HepG2 (cell line): ENCODE results near the gene ETV6. TPM values are rescaled to one million over a fixed set of nuclear protein-coding genes. Genes with fewer than 3 reads are reported as not detected.

Experiments
- ATAC-seq: fragments of 200-7000 bp; cut with Tn5 transposase; 3 replicates; pipeline ENCODE4 v1.9.1; 2020; ENCODE audit warnings: mild to moderate bottlenecking, moderate library complexity
- BruUV-seq: library from RNA; stranded (reverse); fragments of 400-500 nt; replicated peaks from 2 replicates; lab custom pipeline; 2021; lab: Mats Ljungman, UMichigan
- CTCF ChIA-PET: fragments of 300-600 bp; formaldehyde crosslinking; extraction: SDS; loops from one replicate; lab custom pipeline; 2021; ENCODE audit warnings: low total read pairs, inconsistent platforms, low intra/inter-chr PET ratio; lab: Yijun Ruan, JAX
- POLR2A ChIA-PET: fragments of 350-600 bp; sonication (Branson Sonifier 250); formaldehyde crosslinking; loops from one replicate; lab custom pipeline; 2020; ENCODE audit warnings: antibody characterized with exemption, inconsistent platforms; lab: Yijun Ruan, JAX
- DNase-seq: peaks from one replicate; pipeline ENCODE4 v3.0.0-alpha.2; 2015; ENCODE audit warnings: low spot score
- FAIRE-seq: peaks from 3 replicates; lab custom pipeline; 2011; peaks lifted over from hg19 to GRCh38; lab: Jason Lieb, UNC
- H2AFZ ChIP-seq: one replicate; pipeline ENCODE4 v1.6.1; 2011; ENCODE audit warnings: low read length, inconsistent platforms
- H3K27ac ChIP-seq: fragments of 300-600 bp; 3 replicates; pipeline ENCODE4 v1.8.0; 2011; ENCODE audit warnings: mixed run types, mild to moderate bottlenecking, mixed read lengths, low read length, inconsistent platforms; ENCODE audit not compliant: insufficient read depth; ENCODE audit errors: extremely low read length
- H3K27me3 ChIP-seq, 2 experiments: fragments of 200-600 bp in 1 of 2; 2 replicates in 1 of 2; 3 replicates in 1 of 2; pipeline versions ENCODE4 v1.6.0 to v1.8.0; 2011; ENCODE audit warnings: low read length in 2 of 2, mild to moderate bottlenecking in 2 of 2, moderate library complexity in 2 of 2, inconsistent platforms in 1 of 2; ENCODE audit not compliant: insufficient read depth in 2 of 2, control insufficient read depth in 1 of 2
- H3K36me3 ChIP-seq, 2 experiments: fragments of 200-600 bp in 1 of 2; replicated peaks in 1 of 2; 2 replicates in 1 of 2; 3 replicates in 1 of 2; pipeline versions ENCODE4 v1.5.1 to v1.8.0; 2011; ENCODE audit warnings: low read length in 2 of 2, inconsistent platforms in 1 of 2; ENCODE audit not compliant: insufficient read depth in 2 of 2, control insufficient read depth in 1 of 2
- H3K4me1 ChIP-seq: 2 replicates; pipeline ENCODE4 v1.5.1; 2012; ENCODE audit warnings: low read length, inconsistent platforms; ENCODE audit not compliant: insufficient read depth
- H3K4me2 ChIP-seq: 2 replicates; pipeline ENCODE4 v1.6.0; 2011; ENCODE audit warnings: low read depth, low read length, inconsistent platforms
- H3K4me3 ChIP-seq, 3 experiments: fragments of 200-600 bp in 1 of 3; sonication (generic), shearing (Covaris generic) in 1 of 3; replicated peaks in 1 of 3; 2 replicates each; pipeline ENCODE4 v1.5.1; 2011 to 2016; ENCODE audit warnings: low read length in 3 of 3, inconsistent platforms in 2 of 3, low read depth in 2 of 3, mild to moderate bottlenecking in 2 of 3, control low read depth in 1 of 3, mixed read lengths in 1 of 3; ENCODE audit not compliant: insufficient read depth in 1 of 3
- H3K79me2 ChIP-seq: one replicate; pipeline ENCODE4 v1.6.1; 2011; ENCODE audit warnings: low read length, inconsistent platforms; ENCODE audit not compliant: insufficient read depth
- H3K9ac ChIP-seq: 2 replicates; pipeline ENCODE4 v1.6.0; 2011; ENCODE audit warnings: mild to moderate bottlenecking, low read depth, low read length, inconsistent platforms; ENCODE audit not compliant: insufficient read depth
- H3K9me3 ChIP-seq: 2 replicates; pipeline ENCODE4 v1.5.1; 2012; ENCODE audit warnings: mild to moderate bottlenecking, low read length
- H4K20me1 ChIP-seq: 2 replicates; pipeline ENCODE4 v1.6.0; 2011; ENCODE audit warnings: inconsistent platforms, mild to moderate bottlenecking, low read length, moderate library complexity; ENCODE audit not compliant: insufficient read depth
- ATF7-NPFF ChIP-seq: sonication (generic); formaldehyde crosslinking; IDR thresholded peaks from 2 replicates; pipeline ENCODE4 v1.8.1; 2023; ENCODE audit warnings: mild to moderate bottlenecking, low read depth, missing genetic modification reagents, moderate library complexity
- BHLHE40 ChIP-seq: IDR thresholded peaks from 2 replicates; pipeline ENCODE4 v1.6.1; 2011; ENCODE audit warnings: low read length, improper control_type of control experiment
- BRCA1 ChIP-seq: sonication (generic); formaldehyde crosslinking; IDR thresholded peaks from 2 replicates; pipeline ENCODE4 v1.4.0; 2020; ENCODE audit warnings: missing genetic modification reagents
- HDAC1 ChIP-seq: sonication (generic); formaldehyde crosslinking; IDR thresholded peaks from 2 replicates; pipeline ENCODE4 v1.5.1; 2020; ENCODE audit warnings: mild to moderate bottlenecking, missing genetic modification reagents
- JUNB ChIP-seq: sonication (generic); formaldehyde crosslinking; IDR thresholded peaks from 2 replicates; pipeline ENCODE4 v1.8.0; 2022; ENCODE audit warnings: missing genetic modification reagents, mild to moderate bottlenecking, borderline replicate concordance
- NR1H2 ChIP-seq: sonication (generic); formaldehyde crosslinking; IDR thresholded peaks from 2 replicates; pipeline ENCODE4 v1.8.1; 2022; ENCODE audit warnings: low read depth, missing genetic modification reagents, borderline replicate concordance
- PATZ1 ChIP-seq: sonication (generic); formaldehyde crosslinking; IDR thresholded peaks from 2 replicates; pipeline ENCODE4 v1.4.0; 2020; ENCODE audit warnings: missing genetic modification reagents
- PITX1 ChIP-seq: sonication (generic); formaldehyde crosslinking; IDR thresholded peaks from 2 replicates; pipeline ENCODE4 v1.5.1; 2020; ENCODE audit warnings: mild to moderate bottlenecking, missing genetic modification reagents
- SOX5 ChIP-seq: IDR thresholded peaks from 2 replicates; pipeline ENCODE4 v1.6.1; 2016; ENCODE audit warnings: borderline replicate concordance
- ZNF225 ChIP-seq: sonication (generic); formaldehyde crosslinking; IDR thresholded peaks from 2 replicates; pipeline ENCODE4 v1.4.0; 2020; ENCODE audit warnings: mild to moderate bottlenecking, missing genetic modification reagents
- ZNF383 ChIP-seq: sonication (generic); formaldehyde crosslinking; IDR thresholded peaks from 2 replicates; pipeline ENCODE4 v1.4.0; 2020; ENCODE audit warnings: missing genetic modification reagents, mild to moderate bottlenecking, borderline replicate concordance
- ZNF563 ChIP-seq: sonication (generic); formaldehyde crosslinking; IDR thresholded peaks from 2 replicates; pipeline ENCODE4 v1.8.0; 2022; ENCODE audit warnings: mild to moderate bottlenecking, moderate library complexity, missing genetic modification reagents
- ZNF576 ChIP-seq: sonication (generic); formaldehyde crosslinking; IDR thresholded peaks from 2 replicates; pipeline ENCODE4 v1.4.0; 2020; ENCODE audit warnings: mild to moderate bottlenecking, missing genetic modification reagents
- ZNF790 ChIP-seq: sonication (generic); formaldehyde crosslinking; IDR thresholded peaks from 2 replicates; pipeline ENCODE4 v1.8.0; 2022; ENCODE audit warnings: missing genetic modification reagents, mild to moderate bottlenecking, borderline replicate concordance
- ZUFSP ChIP-seq: sonication (generic); formaldehyde crosslinking; IDR thresholded peaks from 2 replicates; pipeline ENCODE4 v1.9.0; 2021; ENCODE audit warnings: missing genetic modification reagents, mild to moderate bottlenecking, borderline replicate concordance
- WGBS: methylation state at CpG from one replicate; pipeline ENCODE4 v1.1.6; 2017; ENCODE audit warnings: low lambda C conversion rate; 5-methylcytosine and 5-hydroxymethylcytosine counted together
- in situ Hi-C: cut with HindIII; loops from 2 replicates; pipeline ENCODE4 v1.10.0; 2017; ENCODE audit warnings: low pct_unique_long_range_greater_than_20kb; ENCODE audit not compliant: extremely low pct_ligation_motif_present
- intact Hi-C: fragments of 100-400 bp; cut with micrococcal nuclease; formaldehyde crosslinking; loops from one replicate; pipeline ENCODE4 v1.10.0; 2022; ENCODE audit not compliant: unreplicated experiment
- polyA plus RNA-seq, 8 experiments: library from polyadenylated mRNA; depleted of rRNA in 3 of 8; stranded (reverse) in 7 of 8; unstranded in 1 of 8; fragments of >200 nt; fragmentation: Illumina TruSeq in 4 of 8; extraction: Trizol in 4 of 8; gene quantifications; 2 replicates each; pipeline versions ENCODE4 v1.2.1 to v1.2.3, GENCODE V29; 2011 to 2016; ENCODE audit warnings: low read depth in 4 of 8, missing spikeins in 1 of 8, mixed read lengths in 1 of 8; ENCODE audit not compliant: insufficient read depth in 1 of 8
- total RNA-seq, 5 experiments: library from RNA; depleted of rRNA; stranded (reverse); fragments of >200 nt; fragmentation: Illumina TruSeq; extraction: Trizol; gene quantifications; 2 replicates each; pipeline ENCODE4 v1.2.3, GENCODE V29; 2016; ENCODE audit warnings: low read depth in 1 of 5
- TF ChIP-seq, protein P1 (sequence below): fragments of 450-650 bp; IDR thresholded peaks from 2 replicates; pipeline ENCODE4 v1.6.1; 2016
- TF ChIP-seq, protein P2 (sequence below): sonication (generic); formaldehyde crosslinking; IDR thresholded peaks from 2 replicates; pipeline ENCODE4 v1.5.1; 2020; ENCODE audit warnings: mild to moderate bottlenecking, missing genetic modification reagents, moderate library complexity

ETV6 gene
- total and polyA plus RNA-seq, 2 of the 13 experiments (the other 11 are each of a cell fraction or from before 2014, with no cell fraction given) = 2.2 to 3.0 TPM

DNA sequence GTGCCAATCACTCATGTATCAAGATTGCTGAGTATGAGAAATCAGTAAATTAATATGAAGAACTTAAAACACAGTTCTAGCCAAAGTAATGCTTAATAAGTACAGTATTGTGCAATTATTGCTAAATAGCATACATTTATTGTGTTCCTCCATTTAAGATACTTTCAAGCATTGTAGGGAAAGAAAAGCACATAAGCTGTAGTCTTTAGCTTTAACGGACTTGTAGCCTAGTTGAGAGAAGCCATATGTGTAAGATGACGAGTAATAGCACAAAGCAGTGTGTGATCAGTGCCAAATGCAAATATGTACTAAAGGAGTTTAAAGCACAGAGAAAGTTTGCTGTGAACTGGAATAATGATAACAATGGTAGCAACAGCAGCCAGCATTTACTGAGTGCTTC is 38.1 kb downstream of the ETV6 start (continued):
- TF ChIP-seq ZNF790 (CRISPR knock-in tag) = no peak
- no peak for TF ChIP-seq ZNF576
- no peak for TF ChIP-seq PATZ1 (CRISPR knock-in tag)
- TF ChIP-seq ATF7-NPFF (CRISPR knock-in tag) = no peak
- no peak for TF ChIP-seq HDAC1
- no peak for TF ChIP-seq ZNF563 (CRISPR knock-in tag)
- TF ChIP-seq, protein P1, sequence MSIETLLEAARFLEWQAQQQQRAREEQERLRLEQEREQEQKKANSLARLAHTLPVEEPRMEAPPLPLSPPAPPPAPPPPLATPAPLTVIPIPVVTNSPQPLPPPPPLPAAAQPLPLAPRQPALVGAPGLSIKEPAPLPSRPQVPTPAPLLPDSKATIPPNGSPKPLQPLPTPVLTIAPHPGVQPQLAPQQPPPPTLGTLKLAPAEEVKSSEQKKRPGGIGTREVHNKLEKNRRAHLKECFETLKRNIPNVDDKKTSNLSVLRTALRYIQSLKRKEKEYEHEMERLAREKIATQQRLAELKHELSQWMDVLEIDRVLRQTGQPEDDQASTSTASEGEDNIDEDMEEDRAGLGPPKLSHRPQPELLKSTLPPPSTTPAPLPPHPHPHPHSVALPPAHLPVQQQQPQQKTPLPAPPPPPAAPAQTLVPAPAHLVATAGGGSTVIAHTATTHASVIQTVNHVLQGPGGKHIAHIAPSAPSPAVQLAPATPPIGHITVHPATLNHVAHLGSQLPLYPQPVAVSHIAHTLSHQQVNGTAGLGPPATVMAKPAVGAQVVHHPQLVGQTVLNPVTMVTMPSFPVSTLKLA = no peak

- no TSS peak for BruUV-seq
- no peak for FAIRE-seq
- H3K9ac ChIP-seq = no peak overlapping the region
- WGBS = 93% methylated on average over 4 of the region's 4 CpGs
- H3K79me2 ChIP-seq = no peaks in the 10 kb centered on the region
- H3K4me2 ChIP-seq = no peak overlapping the region
- H3K27me3 ChIP-seq = no peaks in the 10 kb centered on the region
- intact Hi-C loops = no loop called here
- no peaks in the 10 kb centered on the region for H3K9me3 ChIP-seq
- DNase-seq = no peak
- ChIA-PET POLR2A (no interaction called here), CTCF (no interaction called here)
- no peak overlapping the region for H3K4me3 ChIP-seq
- in situ Hi-C loops = no loop called here
- ATAC-seq = no peak
- H3K36me3 ChIP-seq = no peaks in the 10 kb centered on the region
- peaks cover 27% of the 10 kb centered on the region for H3K4me1 ChIP-seq
- H3K27ac ChIP-seq = no peak overlapping the region
- no peak overlapping the region for H2AFZ ChIP-seq
- H4K20me1 ChIP-seq = no peaks in the 10 kb centered on the region
- TF ChIP-seq ZUFSP (CRISPR knock-in tag) (no peak), NR1H2 (no peak), ZNF225 (CRISPR knock-in tag) (no peak), JUNB (CRISPR knock-in tag) (no peak), BHLHE40 (no peak), PITX1 (CRISPR knock-in tag) (no peak), ZNF383 (CRISPR knock-in tag) (no peak), BRCA1 (CRISPR knock-in tag) (no peak), SOX5 (CRISPR knock-in tag) (no peak)
- TF ChIP-seq, protein P2, sequence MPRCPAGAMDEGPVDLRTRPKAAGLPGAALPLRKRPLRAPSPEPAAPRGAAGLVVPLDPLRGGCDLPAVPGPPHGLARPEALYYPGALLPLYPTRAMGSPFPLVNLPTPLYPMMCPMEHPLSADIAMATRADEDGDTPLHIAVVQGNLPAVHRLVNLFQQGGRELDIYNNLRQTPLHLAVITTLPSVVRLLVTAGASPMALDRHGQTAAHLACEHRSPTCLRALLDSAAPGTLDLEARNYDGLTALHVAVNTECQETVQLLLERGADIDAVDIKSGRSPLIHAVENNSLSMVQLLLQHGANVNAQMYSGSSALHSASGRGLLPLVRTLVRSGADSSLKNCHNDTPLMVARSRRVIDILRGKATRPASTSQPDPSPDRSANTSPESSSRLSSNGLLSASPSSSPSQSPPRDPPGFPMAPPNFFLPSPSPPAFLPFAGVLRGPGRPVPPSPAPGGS (CRISPR knock-in tag) = no peak
Measured at GRCh38 chr12:11688379-11688778, 38.9 kb downstream of the ETV6 start.
